Gastroesophageal sphincter (tissue), 4 donors: ENCODE data around the gene CEP44. TPM values are rescaled to one million over a fixed set of nuclear protein-coding genes. Genes with fewer than 3 reads are reported as not detected.
"Not testable (repeated sequence)": the region's sequence is repeated elsewhere in the genome, so short reads cannot be mapped to it uniquely, and the experiment has no call there.

Experiments
- ATAC-seq: fragments of 150-250 bp; one replicate; pipeline ENCODE4 v1.9.1; 2016; ENCODE audit warnings: mild to moderate bottlenecking, moderate library complexity
- H3K27ac ChIP-seq, 4 donors: fragments of 200-600 bp; sonication (generic) in 3 of 4; 1 replicate in 3 of 4; 2 replicates in 1 of 4; pipeline ENCODE4 v1.5.1; 2016 to 2019
- H3K27me3 ChIP-seq: fragments of 200-600 bp; sonication (generic); one replicate; pipeline ENCODE4 v1.5.1; 2019
- H3K36me3 ChIP-seq, 2 donors: fragments of 200-600 bp; sonication (generic); one replicate each; pipeline ENCODE4 v1.5.1; 2019; ENCODE audit warnings: control low read depth in 1 of 2
- H3K4me1 ChIP-seq, 3 donors: fragments of 200-600 bp; sonication (generic); 1 replicate in 2 of 3; 2 replicates in 1 of 3; pipeline ENCODE4 v1.5.1; 2016 to 2019; ENCODE audit warnings: control low read depth in 2 of 3
- H3K4me3 ChIP-seq, 2 donors: fragments of 200-600 bp; sonication (generic); one replicate each; pipeline ENCODE4 v1.5.1; 2019; ENCODE audit warnings: mild to moderate bottlenecking in 1 of 2, moderate library complexity in 1 of 2
- H3K9me3 ChIP-seq, 3 donors: fragments of 200-600 bp; sonication (generic); one replicate each; pipeline ENCODE4 v1.5.1; 2017 to 2019; ENCODE audit warnings: control low read depth in 2 of 3
- CTCF ChIP-seq, 4 experiments: fragments of 200-600 bp in 2 of 4; fragments of 450-650 bp in 2 of 4; sonication (generic) in 1 of 4; IDR thresholded peaks; one replicate each; pipeline ENCODE4 v1.5.1; 2017 to 2019; ENCODE audit warnings: antibody characterized with exemption in 4 of 4, mild to moderate bottlenecking in 2 of 4, moderate library complexity in 2 of 4
- EP300 ChIP-seq: sonication (generic); formaldehyde crosslinking; IDR thresholded peaks from one replicate; pipeline ENCODE4 v1.6.1; 2017; ENCODE audit warnings: antibody characterized with exemption, mild to moderate bottlenecking
- POLR2A ChIP-seq, 2 donors: fragments of 450-650 bp; IDR thresholded peaks; one replicate each; pipeline ENCODE4 v1.6.1; 2017; ENCODE audit warnings: antibody characterized with exemption in 2 of 2, mild to moderate bottlenecking in 2 of 2, moderate library complexity in 1 of 2
- POLR2AphosphoS5 ChIP-seq: sonication (generic); formaldehyde crosslinking; IDR thresholded peaks from one replicate; pipeline ENCODE4 v1.6.1; 2017; ENCODE audit warnings: antibody characterized with exemption
- WGBS, 2 donors: methylation state at CpG; one replicate each; pipeline ENCODE4 v1.1.5; 2018; ENCODE audit warnings: low coverage in 1 of 2; 5-methylcytosine and 5-hydroxymethylcytosine counted together
- total RNA-seq, 4 donors: library from RNA; depleted of rRNA; stranded (reverse); fragments of >200 nt; gene quantifications; one replicate each; pipeline ENCODE4 v1.1.0, GENCODE V29; 2016

The CEP44 gene
- total RNA-seq, 4 donors from 2014 or later, result 9.5 to 19.0 (median 13.5) TPM

- Histone ChIP-seq H3K36me3 (no peaks in the 10 kb centered on the region), H3K27me3 (no peaks in the 10 kb centered on the region), H3K4me1 (no peaks in the 10 kb centered on the region), H3K27ac (no peak overlapping the region), H3K9me3 (no peaks in the 10 kb centered on the region), H3K4me3 (no peak overlapping the region)
- TF ChIP-seq EP300 (no peak), POLR2AphosphoS5 (no peak), POLR2A (IDR thresholded peaks at IDR 0.05) (no peak), CTCF (IDR thresholded peaks at IDR 0.05) (no peak)
- no peak for ATAC-seq
- WGBS, 2 donors, result 83% methylated on average over 1 of the region's 1 CpG; no CpG with 5 or more reads in 1 of the 2 donors
Measured at GRCh38 chr4:174373821-174374220, 90.1 kb downstream of the CEP44 start.

GRCh38 chr4:174375422-174375821, 91.7 kb downstream of the CEP44 start:
- no peak for ATAC-seq
- 73 to 100% methylated on average over 2 to 6 of the region's 8 CpGs for WGBS, 2 donors
- no peak for TF ChIP-seq EP300
- TF ChIP-seq POLR2AphosphoS5, result no peak
- no peak for TF ChIP-seq POLR2A (IDR thresholded peaks at IDR 0.05)
- TF ChIP-seq CTCF (IDR thresholded peaks at IDR 0.05), result no peak

GRCh38 chr4:174377613-174378012, 93.9 kb downstream of the CEP44 start:
- no peak overlapping the region for H3K4me3 ChIP-seq
- ATAC-seq, result no peak
- no peak for TF ChIP-seq POLR2A (IDR thresholded peaks at IDR 0.05)
- TF ChIP-seq EP300, result no peak
- no peak for TF ChIP-seq CTCF (IDR thresholded peaks at IDR 0.05)
- no peak for TF ChIP-seq POLR2AphosphoS5
- H3K9me3 ChIP-seq, result no peaks in the 10 kb centered on the region
- no peaks in the 10 kb centered on the region for H3K4me1 ChIP-seq
- WGBS, 2 donors, result 76 to 82% methylated on average over 2 of the region's 2 CpGs
- no peak overlapping the region for H3K27ac ChIP-seq
- no peaks in the 10 kb centered on the region for H3K27me3 ChIP-seq
- no peaks in the 10 kb centered on the region for H3K36me3 ChIP-seq

More at GRCh38 chr4:174375422-174375821, 91.7 kb downstream of the CEP44 start:
- Histone ChIP-seq H3K27me3 (no peaks in the 10 kb centered on the region), H3K36me3 (no peaks in the 10 kb centered on the region), H3K4me1 (no peaks in the 10 kb centered on the region), H3K9me3 (no peaks in the 10 kb centered on the region), H3K27ac (no peak overlapping the region), H3K4me3 (no peak overlapping the region)

GRCh38 chr4:174378951-174379350, 95.2 kb downstream of the CEP44 start:
- no peak for ATAC-seq
- no peaks in the 10 kb centered on the region for H3K36me3 ChIP-seq
- H3K9me3 ChIP-seq, result no peaks in the 10 kb centered on the region
- H3K27me3 ChIP-seq, result no peaks in the 10 kb centered on the region
- whole genome bisulfite sequencing, 2 donors, result 94 to 95% methylated on average over 2 of the region's 2 CpGs
- H3K27ac ChIP-seq, result no peak overlapping the region
- TF ChIP-seq POLR2A (IDR thresholded peaks at IDR 0.05) (no peak), EP300 (no peak), CTCF (IDR thresholded peaks at IDR 0.05) (no peak), POLR2AphosphoS5 (no peak)
- H3K4me3 ChIP-seq, result no peak overlapping the region
- H3K4me1 ChIP-seq, result no peaks in the 10 kb centered on the region

- H3K27ac ChIP-seq, H3K4me1 ChIP-seq, H3K36me3 ChIP-seq, H3K27me3 ChIP-seq, H3K4me3 ChIP-seq, ATAC-seq, H3K9me3 ChIP-seq: not testable (repeated sequence)
- WGBS, 2 donors, result 69 to 72% methylated on average over 3 to 4 of the region's 4 CpGs
Measured at GRCh38 chr4:174380206-174380605, 96.5 kb downstream of the CEP44 start.
